Endothelial cell of umbilical vein (primary cell): ENCODE data around the gene GLCE.

ENCODE experiments used
- EZH2 ChIP-seq: IDR thresholded peaks from 2 replicates; pipeline ENCODE4 v1.6.1; 2012; ENCODE audit warnings: borderline replicate concordance, low read depth, mild to moderate bottlenecking, moderate library complexity, low read length, inconsistent platforms; ENCODE audit not compliant: severe bottlenecking
- GATA2 ChIP-seq: IDR thresholded peaks from 2 replicates; pipeline ENCODE4 v1.7.0; 2011; ENCODE audit warnings: low read depth, mild to moderate bottlenecking, moderate library complexity, mixed read lengths, low read length; ENCODE audit not compliant: insufficient read length, insufficient read depth
- POLR2A ChIP-seq: IDR thresholded peaks from 2 replicates; pipeline ENCODE4 v1.6.1; 2012; ENCODE audit warnings: low read depth, mild to moderate bottlenecking, control low read depth, low read length
- TF ChIP-seq, protein P1 (sequence below), 2 donors: IDR thresholded peaks; 1 replicate in 1 of 2; 2 replicates in 1 of 2; pipeline ENCODE4 v1.5.1; 2011; ENCODE audit warnings: low read length in 2 of 2, mild to moderate bottlenecking in 2 of 2, moderate library complexity in 2 of 2, control low read depth in 1 of 2, inconsistent platforms in 1 of 2, low read depth in 1 of 2; ENCODE audit not compliant: insufficient read depth in 1 of 2; ENCODE audit errors: extremely low read depth in 1 of 2
- TF ChIP-seq, protein P2 (sequence below): IDR thresholded peaks from 2 replicates; pipeline ENCODE4 v1.6.1; 2011; ENCODE audit not compliant: insufficient read depth, insufficient read length

DNA sequence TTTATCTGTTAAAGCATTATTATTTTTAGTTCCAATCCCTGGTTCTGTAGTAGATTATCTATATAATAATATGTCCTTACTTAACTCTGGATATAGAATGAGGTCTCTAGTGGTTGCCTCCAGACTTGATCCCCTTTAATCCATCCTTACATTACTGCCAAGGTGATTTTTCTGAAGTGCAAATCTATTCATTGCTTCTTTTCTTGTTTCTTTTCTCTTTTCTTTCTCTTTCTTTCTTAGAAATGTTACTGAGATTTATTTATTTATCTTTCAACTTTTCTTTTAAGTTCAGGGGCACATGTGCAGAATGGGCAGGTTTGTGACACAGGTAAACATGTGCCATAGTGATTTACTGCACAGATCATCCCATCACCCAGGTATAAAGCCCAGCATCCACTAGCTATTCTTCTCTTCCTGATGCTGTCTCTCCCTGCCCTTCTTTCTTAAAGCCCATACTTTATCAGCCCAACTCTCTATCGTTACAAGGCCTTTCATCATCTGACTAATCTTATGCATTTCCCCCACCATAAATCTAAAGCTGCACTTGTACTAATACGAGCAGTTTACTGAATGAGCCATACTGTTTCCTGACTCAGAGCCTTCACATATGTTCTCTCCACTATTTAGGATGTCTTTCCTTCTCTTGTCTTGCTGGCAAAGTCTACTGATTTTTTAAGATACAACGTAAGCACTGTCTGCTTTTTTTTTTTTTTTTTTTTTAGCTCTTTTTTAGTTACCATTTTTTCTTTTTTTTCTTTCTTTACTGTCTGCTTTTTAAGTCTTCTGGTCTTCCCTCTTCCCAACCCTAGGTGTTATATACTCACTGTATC lies 4.6 kb downstream of the GLCE start:
- no peak for TF ChIP-seq POLR2A
- TF ChIP-seq, protein P1, sequence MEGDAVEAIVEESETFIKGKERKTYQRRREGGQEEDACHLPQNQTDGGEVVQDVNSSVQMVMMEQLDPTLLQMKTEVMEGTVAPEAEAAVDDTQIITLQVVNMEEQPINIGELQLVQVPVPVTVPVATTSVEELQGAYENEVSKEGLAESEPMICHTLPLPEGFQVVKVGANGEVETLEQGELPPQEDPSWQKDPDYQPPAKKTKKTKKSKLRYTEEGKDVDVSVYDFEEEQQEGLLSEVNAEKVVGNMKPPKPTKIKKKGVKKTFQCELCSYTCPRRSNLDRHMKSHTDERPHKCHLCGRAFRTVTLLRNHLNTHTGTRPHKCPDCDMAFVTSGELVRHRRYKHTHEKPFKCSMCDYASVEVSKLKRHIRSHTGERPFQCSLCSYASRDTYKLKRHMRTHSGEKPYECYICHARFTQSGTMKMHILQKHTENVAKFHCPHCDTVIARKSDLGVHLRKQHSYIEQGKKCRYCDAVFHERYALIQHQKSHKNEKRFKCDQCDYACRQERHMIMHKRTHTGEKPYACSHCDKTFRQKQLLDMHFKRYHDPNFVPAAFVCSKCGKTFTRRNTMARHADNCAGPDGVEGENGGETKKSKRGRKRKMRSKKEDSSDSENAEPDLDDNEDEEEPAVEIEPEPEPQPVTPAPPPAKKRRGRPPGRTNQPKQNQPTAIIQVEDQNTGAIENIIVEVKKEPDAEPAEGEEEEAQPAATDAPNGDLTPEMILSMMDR (IDR thresholded peaks at IDR 0.05; ENCODE audit: extremely low read depth in 1 of 2, insufficient read depth in 1 of 2, low read depth in 1 of 2, low read length in 2 of 2) = no peak
- TF ChIP-seq, protein P2, sequence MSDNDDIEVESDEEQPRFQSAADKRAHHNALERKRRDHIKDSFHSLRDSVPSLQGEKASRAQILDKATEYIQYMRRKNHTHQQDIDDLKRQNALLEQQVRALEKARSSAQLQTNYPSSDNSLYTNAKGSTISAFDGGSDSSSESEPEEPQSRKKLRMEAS = no peak
- TF ChIP-seq EZH2 = no peak
- no peak for TF ChIP-seq GATA2
